Activated CD4-positive, CD25-positive, alpha-beta regulatory T cell (primary cell): Measurements from ENCODE around the gene PHC3.
"Not testable (repeated sequence)": the region's sequence is repeated elsewhere in the genome, so short reads cannot be mapped to it uniquely, and the experiment has no call there.

Experiments used
- DNase-seq, 4 experiments: peaks; one replicate each; lab custom pipeline; 2025; lab: John Stamatoyannopoulos, UW

The PHC3 gene, protein sequence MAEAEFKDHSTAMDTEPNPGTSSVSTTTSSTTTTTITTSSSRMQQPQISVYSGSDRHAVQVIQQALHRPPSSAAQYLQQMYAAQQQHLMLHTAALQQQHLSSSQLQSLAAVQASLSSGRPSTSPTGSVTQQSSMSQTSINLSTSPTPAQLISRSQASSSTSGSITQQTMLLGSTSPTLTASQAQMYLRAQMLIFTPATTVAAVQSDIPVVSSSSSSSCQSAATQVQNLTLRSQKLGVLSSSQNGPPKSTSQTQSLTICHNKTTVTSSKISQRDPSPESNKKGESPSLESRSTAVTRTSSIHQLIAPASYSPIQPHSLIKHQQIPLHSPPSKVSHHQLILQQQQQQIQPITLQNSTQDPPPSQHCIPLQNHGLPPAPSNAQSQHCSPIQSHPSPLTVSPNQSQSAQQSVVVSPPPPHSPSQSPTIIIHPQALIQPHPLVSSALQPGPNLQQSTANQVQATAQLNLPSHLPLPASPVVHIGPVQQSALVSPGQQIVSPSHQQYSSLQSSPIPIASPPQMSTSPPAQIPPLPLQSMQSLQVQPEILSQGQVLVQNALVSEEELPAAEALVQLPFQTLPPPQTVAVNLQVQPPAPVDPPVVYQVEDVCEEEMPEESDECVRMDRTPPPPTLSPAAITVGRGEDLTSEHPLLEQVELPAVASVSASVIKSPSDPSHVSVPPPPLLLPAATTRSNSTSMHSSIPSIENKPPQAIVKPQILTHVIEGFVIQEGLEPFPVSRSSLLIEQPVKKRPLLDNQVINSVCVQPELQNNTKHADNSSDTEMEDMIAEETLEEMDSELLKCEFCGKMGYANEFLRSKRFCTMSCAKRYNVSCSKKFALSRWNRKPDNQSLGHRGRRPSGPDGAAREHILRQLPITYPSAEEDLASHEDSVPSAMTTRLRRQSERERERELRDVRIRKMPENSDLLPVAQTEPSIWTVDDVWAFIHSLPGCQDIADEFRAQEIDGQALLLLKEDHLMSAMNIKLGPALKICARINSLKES

GRCh38 chr3:170180908-170181885 is at the start of gene PHC3:
Gene PHC3 (minus strand): TSS chr3:170181733. CDS start chr3:170181715, 18 bp downstream.
- peak; percentile 83 to 89 (median 86) for DNase-seq

GRCh38 chr3:170228093-170228766 is 46.7 kb upstream of the PHC3 start:
- DNase-seq, result no peak

DNA sequence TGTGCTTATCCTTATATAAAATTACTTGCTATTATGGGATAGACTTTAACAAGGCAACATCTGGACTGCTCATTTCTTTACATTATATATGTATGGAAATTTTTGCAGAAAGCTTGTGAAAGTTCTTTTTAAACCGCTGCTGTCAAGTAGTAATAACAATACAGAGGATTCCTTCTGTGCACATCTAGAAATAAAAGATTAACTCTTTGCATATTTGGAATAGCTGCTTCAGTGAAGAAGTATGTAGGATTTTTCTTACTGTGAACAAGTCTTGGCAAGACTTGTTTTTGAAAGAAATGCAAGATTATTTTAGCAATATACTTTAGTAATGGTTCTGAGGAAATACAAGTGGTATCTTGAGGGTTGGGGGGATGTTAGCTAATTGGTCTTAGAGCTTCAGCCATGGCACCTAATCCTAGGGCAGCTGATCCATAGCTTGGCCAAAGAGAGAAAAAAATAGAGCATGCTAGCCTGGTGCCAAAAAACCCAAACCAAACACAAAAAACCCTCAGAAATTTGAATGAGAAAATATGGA is 45.0 kb upstream of the PHC3 start:
- no peak for DNase-seq

DNA sequence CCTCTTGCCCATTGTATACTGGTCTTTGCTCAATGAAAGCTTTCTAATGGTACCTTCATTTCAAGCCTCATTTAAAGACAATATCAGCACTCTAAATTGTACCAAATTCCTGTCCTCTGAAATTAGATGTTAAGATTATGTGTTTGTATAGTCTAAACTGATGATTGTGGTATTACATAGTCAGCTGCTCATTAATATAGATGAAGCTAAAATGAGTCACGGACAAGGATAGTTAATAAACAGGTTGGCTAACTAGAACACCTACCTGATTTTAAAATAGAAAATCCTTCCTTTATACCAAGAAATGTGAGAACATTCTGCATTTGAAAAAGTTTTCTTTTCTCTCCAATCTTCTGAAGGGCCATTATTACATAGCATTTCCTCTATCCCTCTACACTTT is 43.6 kb upstream of the PHC3 start:
- DNase-seq, result no peak

DNA sequence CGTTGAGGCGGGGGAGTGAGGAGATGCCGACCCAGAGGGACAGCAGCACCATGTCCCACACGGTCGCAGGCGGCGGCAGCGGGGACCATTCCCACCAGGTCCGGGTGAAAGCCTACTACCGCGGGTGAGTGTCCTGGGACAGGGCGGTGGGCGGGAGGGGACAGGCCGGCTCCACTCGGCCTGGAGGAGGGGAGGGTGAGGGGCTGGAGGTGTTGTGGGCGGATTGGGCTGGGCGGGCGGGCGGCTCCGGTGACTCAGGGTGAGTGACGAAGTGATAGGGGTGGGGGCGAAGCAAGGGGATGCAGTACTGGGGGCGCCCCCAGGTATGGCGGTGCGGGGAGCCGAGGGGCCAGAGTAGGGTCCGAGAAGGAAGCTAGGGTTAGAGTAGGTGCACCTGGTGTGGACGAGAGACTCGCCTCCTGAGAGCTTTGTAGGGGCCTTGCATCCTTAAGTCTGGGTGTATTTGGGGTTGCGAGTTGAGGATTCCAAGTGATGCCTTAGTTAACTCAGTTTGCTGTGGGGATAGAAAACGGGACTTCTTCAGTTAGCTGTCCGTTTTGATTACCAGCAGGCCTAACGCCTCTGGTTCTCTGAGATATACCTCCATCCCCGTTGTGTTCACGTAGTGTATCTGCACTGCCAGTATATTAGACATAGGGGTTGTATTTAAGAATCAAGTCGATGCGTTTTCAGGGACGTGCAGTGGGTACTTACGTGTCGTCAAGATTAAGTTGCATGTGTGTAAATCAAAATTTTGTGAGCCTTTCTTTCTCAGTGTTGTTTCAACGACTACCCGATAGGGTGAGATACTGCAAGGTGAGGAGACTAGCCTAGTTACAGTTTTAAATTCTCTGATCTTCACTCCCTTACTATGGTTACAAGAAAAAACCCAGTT is 41.4 kb upstream of the PHC3 start:
- DNase-seq, result peak; percentile 3 to 44 (median 25)

DNA sequence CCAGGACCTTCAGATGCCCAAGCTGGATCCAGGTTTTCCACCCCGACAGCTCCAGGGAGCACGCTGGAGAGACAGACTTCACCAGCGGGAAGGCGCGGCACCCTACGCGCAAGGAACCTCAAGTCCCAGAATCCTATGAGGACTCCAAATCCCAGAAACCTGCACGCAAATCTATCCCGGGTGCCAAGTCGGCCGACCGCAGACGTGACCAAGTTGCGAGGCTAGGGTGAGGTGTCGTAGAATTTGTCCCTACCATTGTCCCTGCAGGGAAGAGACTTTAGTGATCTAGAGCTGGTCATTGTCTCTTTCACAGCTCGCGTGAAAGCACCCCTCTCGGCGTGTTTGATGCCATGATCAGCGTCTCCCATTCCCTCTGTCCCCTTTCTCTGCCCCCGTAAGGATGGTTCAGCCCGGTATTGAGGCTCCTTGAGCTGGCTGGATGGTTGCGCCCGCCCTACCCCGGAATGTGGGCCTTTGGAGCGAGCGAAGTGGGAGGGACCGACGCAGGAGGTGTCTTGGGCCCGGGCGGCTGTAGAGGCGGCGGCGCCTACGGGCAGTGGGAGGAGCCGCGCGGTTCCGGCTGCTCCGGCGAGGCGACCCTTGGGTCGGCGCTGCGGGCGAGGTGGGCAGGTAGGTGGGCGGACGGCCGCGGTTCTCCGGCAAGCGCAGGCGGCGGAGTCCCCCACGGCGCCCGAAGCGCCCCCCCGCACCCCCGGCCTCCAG is 40.6 kb upstream of the PHC3 start, which contains the start of gene PRKCI:
Gene PRKCI (plus strand): TSS at position 501 of the 723 bp plus-strand sequence. CDS start 246 bp downstream, outside the sequence.
- peak; percentile 70 to 80 (median 73) for DNase-seq

DNA sequence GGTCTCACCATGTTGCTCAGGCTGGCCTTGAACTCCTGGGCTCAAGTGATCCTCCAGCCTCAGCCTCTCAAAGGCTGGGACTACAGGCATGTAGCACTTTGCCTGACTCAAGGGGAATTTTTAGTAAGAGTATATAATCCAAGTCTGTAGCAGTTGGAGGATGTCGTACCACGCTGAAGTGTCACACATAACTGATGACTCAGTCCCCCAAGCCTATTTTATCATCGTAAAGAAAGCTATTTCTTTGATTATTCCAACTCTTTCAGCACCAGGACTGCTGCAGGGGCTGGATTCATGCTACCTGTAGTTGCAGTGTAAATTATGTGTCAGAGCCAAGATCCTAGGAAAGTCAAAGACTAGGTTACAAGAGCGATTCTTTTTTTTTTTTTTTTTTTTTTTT is 39.3 kb upstream of the PHC3 start:
- no peak for DNase-seq

GRCh38 chr3:170219850-170220249 is 38.3 kb upstream of the PHC3 start:
- no peak for DNase-seq

DNA sequence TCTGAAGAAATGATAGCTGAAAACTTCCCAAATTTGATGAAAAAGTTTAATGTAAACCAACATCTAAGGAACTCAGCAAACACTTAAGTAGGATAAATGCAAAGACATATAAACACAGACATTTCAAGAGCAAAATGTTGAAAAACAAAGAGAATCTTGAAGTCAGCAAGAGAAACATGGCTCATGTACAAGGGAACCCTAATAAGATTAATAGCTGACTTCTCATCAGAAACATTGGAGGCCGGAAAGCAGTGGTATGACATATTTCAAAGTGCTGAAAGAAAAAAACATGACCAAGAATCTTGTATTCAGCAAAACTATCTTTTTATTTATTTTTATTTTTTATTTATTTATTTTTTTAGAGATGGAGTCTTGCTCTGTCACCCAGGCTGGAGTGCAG is 30.1 kb upstream of the PHC3 start:
- no peak for DNase-seq

GRCh38 chr3:170207717-170208116 is 26.2 kb upstream of the PHC3 start:
- no peak for DNase-seq

- not testable (repeated sequence) for DNase-seq
Measured at GRCh38 chr3:170206164-170206762, 24.7 kb upstream of the PHC3 start.

- DNase-seq, result no peak
Measured at GRCh38 chr3:170205302-170205701, 23.8 kb upstream of the PHC3 start.

DNA sequence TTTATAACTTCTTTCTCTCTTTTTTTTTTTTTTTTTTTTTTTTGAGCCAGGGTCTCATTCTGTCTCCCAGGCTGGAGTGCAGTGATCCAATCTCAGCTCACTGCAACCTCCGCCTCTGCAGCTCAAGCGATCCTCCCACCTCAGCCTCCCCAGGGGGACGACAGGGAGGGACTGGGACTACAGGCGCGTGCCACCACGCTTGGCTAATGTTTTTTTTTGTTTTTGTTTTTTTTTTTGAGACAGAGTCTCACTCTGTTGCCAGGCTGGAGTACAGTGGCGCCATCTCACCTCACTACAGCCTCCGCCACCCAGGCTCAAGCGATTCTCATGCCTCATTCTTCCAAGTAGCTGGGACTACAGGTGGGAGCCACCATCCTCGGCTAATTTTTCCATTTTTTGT is 23.0 kb upstream of the PHC3 start:
- DNase-seq, result no peak

GRCh38 chr3:170204023-170204472 is 22.5 kb upstream of the PHC3 start:
- DNase-seq, result no peak

DNA sequence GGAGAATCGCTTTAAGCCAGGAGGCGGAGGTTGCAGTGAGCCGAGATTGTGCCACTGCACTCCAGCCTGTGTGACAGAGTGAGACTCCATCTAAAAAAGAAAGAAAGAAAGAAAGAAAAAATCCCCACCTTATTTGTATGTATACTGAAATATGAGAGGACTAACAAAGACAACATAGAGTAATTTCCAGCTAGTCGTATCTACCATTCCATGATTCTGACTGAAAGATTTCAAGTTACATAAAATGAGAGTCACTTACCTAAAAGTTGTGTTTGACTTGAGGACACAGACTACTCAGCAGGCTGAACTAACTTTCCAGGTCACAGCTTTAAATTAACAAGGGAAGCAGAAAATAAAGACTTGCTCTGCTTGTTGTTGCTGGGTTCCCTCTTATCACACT is 21.9 kb upstream of the PHC3 start:
- no peak for DNase-seq

DNA sequence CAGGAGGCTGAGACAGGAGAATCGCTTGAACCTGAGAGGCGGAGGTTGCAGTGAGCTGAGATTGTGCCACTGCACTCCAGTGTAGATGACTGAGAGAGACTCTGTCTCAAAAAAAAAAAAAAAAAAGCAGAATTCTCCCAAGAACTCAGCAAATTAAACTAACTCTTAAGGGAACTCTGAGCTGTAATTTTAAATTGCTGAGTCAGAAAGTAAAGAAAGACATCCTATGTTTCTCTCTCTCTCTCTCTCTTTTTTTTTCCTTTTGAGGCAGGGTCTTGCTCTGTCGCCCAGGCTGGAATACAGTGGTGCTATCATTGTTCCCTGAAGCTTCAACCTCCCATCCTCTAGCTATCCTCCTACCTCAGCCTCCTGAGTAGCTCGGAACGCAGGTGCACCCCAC is 20.0 kb upstream of the PHC3 start:
- no peak for DNase-seq

- no peak for DNase-seq
Measured at GRCh38 chr3:170200987-170201386, 19.5 kb upstream of the PHC3 start.

DNA sequence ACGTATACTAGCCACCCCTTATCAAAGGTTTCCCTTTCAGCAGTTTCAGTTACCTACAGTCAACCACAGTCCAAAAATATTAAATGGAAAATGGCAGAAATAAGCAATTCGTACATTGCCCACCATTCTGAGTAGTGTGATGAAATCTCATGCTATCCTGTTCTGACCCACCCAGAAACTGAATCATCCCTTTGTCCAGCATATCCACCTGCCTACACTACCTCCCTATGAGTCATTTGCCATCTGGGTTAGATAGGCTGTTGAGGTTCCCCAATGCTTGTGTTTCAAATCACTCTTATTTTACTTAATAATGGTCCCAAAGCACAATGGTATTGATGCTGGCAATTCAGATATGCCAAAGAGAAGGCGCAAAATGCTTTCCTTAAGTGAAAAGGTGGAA is 15.3 kb upstream of the PHC3 start:
- DNase-seq, result no peak
